GM12872 (cell line): ENCODE measurements around the gene VPREB3.
A peak's percentile ranks its signal among the peaks of the same experiment; 100 is the strongest.

Experiments used
- TF ChIP-seq, protein P1 (sequence below): IDR thresholded peaks from 3 replicates; pipeline ENCODE4 v1.5.1; 2011; ENCODE audit warnings: low read depth, mild to moderate bottlenecking, low read length, moderate library complexity; ENCODE audit not compliant: insufficient read depth

VPREB3 gene

DNA sequence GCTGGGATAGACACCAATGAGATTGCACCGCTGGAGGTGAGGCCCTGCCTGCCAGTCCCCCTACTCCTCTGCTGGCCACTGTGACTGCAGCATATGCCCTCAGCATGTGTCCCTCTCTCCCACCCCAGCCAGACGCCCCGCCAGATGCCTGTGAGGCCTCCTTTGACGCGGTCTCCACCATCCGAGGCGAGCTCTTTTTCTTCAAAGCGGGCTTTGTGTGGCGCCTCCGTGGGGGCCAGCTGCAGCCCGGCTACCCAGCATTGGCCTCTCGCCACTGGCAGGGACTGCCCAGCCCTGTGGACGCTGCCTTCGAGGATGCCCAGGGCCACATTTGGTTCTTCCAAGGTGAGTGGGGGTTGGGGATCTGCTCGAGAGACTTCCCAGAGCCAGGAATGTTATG is 26.8 kb upstream of the VPREB3 start:
- TF ChIP-seq, protein P1, sequence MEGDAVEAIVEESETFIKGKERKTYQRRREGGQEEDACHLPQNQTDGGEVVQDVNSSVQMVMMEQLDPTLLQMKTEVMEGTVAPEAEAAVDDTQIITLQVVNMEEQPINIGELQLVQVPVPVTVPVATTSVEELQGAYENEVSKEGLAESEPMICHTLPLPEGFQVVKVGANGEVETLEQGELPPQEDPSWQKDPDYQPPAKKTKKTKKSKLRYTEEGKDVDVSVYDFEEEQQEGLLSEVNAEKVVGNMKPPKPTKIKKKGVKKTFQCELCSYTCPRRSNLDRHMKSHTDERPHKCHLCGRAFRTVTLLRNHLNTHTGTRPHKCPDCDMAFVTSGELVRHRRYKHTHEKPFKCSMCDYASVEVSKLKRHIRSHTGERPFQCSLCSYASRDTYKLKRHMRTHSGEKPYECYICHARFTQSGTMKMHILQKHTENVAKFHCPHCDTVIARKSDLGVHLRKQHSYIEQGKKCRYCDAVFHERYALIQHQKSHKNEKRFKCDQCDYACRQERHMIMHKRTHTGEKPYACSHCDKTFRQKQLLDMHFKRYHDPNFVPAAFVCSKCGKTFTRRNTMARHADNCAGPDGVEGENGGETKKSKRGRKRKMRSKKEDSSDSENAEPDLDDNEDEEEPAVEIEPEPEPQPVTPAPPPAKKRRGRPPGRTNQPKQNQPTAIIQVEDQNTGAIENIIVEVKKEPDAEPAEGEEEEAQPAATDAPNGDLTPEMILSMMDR, result no peak

DNA sequence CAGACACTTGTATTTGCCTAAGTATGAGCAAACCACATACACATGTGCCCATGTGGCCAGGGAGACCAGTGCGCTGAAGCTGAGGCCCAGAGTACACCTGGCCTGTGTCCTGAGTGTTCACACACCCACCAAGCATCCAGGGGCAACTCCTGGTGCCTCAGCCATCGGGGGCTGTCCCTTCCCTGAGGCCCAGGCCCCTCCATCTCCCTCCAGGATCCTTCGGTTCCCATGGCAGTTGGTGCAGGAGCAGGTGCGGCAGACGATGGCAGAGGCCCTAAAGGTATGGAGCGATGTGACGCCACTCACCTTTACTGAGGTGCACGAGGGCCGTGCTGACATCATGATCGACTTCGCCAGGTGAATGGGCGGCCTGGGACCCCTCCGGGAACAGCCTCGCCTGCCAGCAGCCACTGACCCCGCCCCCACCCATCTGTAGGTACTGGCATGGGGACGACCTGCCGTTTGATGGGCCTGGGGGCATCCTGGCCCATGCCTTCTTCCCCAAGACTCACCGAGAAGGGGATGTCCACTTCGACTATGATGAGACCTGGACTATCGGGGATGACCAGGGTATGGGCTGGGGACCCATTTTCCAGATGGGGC is 26.0 kb upstream of the VPREB3 start:
- TF ChIP-seq, protein P1, result no peak

DNA sequence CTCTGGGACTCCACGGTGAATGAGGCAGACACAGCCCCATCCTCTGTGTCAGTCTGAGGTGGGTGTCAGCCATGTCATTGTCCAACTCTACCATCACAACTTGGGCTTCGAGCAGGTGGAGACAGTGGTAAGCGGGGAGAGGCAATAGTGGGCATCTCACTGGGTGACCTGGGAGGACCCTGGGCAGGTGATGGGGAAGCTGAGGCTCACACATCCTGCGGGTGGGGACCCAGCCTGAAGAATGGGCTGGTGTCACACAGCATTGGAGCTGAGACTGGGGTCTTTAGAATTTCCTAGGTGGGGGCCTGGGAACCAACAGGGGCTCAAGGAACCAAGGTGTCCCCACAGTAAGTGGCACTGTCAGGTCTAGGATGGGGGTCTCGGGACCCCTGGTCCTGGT is 25.5 kb upstream of the VPREB3 start:
- TF ChIP-seq, protein P1, result no peak

DNA sequence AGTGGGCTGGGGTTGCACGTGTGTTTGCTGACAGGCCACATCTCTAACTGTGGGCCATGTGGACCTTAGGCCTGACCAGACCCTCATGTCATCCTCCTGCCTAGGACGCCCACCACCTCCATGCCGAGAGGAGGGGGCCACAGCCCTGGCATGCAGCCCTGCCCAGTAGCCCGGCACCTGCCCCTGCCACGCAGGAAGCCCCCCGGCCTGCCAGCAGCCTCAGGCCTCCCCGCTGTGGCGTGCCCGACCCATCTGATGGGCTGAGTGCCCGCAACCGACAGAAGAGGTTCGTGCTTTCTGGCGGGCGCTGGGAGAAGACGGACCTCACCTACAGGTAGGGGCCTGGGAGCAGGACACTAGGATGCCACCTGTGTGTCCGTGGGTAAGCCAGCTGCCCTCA is 24.9 kb upstream of the VPREB3 start:
- TF ChIP-seq, protein P1, result no peak

DNA sequence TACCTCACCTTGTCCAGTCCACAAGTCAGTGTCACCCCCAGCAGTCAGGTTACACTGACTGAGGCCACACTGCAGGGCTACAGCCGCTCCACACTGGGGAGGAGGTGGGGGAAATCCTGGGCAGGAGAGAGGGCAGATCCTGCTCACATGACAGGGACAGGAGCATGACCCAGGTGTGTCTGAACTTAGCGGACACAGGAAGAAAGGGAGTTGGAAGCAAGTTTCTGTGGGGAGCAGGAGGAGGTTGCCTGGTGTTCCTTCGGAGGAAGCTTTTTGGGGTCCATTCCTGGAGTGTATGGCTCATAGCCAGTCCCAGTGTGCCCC is 24.3 kb upstream of the VPREB3 start:
- TF ChIP-seq, protein P1, result no peak

DNA sequence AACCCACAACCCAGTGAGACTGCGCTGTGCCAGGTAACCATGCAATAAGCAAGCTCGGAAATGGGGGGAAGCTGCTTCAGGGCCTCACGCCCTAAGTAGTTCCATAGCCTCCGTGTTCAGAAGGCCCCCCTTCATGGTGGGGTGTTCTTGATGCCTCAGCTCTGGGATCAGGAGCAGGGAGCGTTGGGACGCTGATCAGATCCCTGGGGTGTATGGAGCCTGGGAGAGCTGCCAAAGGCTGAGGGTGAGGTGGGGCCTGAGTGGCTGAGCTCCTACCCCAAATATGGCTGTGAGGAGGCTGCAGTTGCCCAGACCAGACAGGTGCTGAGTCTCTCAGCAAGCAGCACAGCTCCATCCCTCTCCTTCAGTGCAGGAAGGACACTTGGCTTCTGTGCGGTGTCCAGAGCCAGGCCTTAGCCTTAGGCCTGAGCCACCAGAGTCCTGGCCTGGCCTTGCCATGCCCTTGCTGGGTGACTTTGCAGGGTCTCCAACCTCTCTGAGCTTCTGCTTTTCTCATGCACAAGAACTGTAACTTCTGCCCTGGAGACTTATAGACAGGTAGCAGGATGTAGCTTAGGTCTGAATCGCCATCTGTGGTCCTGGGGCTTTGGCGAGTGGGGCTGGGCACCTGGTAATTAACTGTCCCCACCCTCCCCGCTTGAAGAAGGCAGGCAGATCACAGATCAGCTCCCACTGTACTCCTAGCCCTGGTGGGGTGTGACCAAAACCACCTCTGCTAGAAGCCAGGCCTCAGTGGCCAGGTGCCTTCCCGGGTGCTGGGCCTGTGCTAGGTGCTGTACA is 23.8 kb upstream of the VPREB3 start:
- TF ChIP-seq, protein P1, result no peak

DNA sequence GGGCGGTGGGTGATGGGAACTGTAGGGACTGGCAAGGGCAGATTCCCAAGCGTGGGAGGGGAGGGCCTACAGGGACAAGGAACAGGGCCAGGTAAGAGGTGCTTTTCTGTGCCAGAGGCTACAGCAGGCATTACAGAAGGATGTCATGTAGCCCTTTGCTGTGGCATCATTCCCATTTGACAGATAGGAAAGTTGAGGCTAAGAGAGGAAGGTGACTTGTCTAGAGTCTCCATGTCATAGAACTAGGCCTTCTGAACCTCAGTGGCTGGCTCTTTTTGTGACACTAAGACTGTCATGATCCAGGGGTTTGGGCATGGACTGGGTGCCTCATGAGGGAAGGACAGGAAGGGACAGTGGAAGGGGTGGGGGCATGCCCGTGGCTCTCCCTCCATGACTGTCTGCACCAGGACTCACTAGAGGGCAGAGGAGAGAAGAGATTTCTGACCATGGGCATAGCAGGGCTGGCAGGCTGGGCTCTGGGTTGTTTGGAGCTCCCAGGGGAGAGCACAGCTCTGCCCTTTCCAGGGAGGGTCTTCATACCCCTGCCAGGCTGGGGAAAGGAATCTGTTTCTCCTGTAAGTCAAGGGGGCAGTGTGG is 21.7 kb upstream of the VPREB3 start:
- TF ChIP-seq, protein P1, result peak; percentile 18; the same call in 1 of the 3 replicates
